GM19328 (cell line): ENCODE data around the gene NOB1.

Experiments
- ATAC-seq: cut with Tn5 transposase; IDR thresholded peaks from one replicate; pipeline ENCODE4 v1.9.1; 2021; ENCODE audit warnings: mild to moderate bottlenecking, moderate library complexity; ENCODE audit not compliant: unreplicated experiment

NOB1 gene

GRCh38 chr16:69724414-69724873, 30.3 kb downstream of the NOB1 start:
- no peak for ATAC-seq

GRCh38 chr16:69721441-69721957, 33.2 kb downstream of the NOB1 start:
- no peak for ATAC-seq

- ATAC-seq = no peak
Measured at GRCh38 chr16:69720822-69721430, 33.8 kb downstream of the NOB1 start.

DNA sequence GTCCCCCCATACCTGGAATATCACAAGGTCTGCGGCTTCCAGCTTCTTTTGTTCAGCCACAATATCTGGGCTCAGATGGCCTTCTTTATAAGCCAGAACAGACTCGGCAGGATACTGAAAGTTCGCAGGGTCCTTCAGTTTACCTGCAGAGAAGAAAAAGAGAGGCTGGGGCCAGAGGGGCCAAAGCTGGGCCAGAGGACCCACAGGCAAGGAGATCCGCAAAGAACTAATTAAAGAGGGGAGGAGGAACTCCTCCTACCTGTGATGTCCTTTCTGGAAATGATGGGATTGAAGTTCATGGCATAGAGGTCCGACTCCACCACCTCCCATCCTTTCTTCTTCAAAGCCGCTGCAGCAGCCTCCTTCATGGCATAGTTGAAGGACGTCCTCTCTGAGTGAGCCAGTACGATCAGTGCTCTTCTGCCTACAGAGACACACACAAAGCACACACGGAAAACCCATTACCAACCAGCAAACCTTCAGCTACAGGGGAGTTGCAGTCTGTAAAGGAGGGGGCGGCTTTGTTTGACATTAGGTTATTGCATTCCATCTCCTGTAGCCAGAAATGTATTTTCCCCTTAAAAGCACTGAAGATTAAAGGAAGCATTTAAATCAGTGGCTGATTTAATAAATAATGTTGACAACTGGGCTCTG, 36.5 kb downstream of the NOB1 start:
- no peak for ATAC-seq

GRCh38 chr16:69717066-69717465, 37.7 kb downstream of the NOB1 start:
- no peak for ATAC-seq

- ATAC-seq = no peak
Measured at GRCh38 chr16:69712914-69713581, 41.7 kb downstream of the NOB1 start.

- ATAC-seq = no peak
Measured at GRCh38 chr16:69712277-69712676, 42.4 kb downstream of the NOB1 start.

DNA sequence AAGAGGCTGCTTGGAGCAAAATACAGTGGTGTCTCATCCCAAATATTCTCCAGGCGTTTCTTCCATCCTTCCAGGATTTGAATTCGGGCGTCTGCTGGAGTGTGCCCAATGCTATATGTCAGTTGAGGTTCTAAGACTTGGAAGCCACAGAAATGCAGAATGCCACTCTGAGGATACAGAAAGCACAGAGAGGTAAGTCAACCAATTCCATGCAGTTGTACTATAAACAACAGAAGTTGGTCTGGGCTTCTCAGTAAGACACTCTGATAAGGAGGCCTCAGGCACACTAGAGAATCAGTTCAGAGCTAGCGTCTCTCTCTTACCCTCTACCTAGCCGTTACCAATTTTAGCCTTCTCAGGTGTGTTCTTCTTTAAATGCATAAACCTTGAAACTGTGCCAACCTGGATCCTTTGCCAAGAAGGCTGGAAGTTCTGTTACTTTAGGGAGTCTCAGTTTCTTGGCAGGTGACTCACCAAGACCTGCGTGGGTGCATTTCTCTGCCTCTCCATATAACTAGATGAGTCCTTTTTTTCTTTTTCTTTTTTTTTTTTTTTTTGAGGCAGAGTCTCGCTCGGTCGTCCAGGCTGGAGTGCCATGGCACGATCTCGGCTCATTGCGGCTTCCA, 43.5 kb downstream of the NOB1 start:
- ATAC-seq = no peak

- ATAC-seq = no peak
Measured at GRCh38 chr16:69709456-69710084, 45.2 kb downstream of the NOB1 start.

- ATAC-seq = no peak
Measured at GRCh38 chr16:69707920-69708683, 46.6 kb downstream of the NOB1 start.

GRCh38 chr16:69706975-69707340, 47.8 kb downstream of the NOB1 start:
- ATAC-seq = no peak

DNA sequence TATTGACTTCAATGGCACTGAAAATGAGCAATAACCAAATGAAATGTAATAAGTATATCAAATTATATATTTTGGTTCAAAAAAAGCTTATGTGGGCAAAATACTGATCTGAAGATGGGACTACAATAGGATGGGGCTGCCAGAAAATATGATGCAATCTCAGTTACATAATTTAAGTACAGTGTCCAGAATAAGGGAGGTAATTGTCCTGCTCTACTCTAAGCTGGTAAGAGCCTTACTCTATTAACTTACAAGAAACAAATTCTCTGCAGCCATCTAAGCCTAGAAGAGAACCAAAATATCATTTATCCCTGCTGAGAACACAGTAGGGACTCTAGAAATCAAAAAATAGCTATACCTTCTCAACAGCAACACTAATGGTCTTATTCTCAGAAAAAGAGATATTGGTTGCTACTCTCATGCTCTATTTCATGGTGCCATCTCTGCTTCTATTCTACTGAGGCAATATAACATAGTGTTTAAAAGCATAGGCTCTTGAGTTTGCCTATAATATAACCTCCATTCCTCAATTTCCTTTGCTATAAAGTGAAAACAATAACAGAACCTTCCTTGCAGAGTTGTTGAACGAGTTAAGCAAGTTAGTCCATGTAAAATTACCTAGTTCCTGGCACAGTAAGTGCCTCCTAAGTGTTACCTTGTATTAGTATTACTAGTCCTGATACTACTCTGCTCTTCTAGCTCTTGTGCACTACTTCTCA, 48.3 kb downstream of the NOB1 start:
- no peak for ATAC-seq

- no peak for ATAC-seq
Measured at GRCh38 chr16:69703638-69704037, 51.1 kb downstream of the NOB1 start.

- no peak for ATAC-seq
Measured at GRCh38 chr16:69701866-69702265, 52.9 kb downstream of the NOB1 start.

DNA sequence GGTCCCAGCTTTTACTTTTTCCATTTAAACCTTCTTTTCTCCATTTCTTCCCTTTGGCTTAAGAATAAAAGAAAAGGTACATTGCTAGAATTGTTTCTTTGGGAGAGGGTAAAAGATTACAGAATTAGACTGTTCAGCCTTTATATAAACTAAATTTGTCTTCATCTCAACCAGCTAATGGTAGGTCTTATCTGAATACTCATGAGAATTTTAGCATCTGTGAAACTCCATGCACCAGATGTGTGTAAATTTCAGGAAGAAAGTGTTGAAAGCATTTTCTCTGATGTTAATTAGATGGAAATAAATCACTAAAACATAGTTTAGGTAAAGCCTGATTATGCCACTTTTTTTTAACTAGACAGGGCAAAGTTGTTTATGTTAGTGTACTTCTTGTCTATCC, 53.3 kb downstream of the NOB1 start:
- ATAC-seq = no peak

DNA sequence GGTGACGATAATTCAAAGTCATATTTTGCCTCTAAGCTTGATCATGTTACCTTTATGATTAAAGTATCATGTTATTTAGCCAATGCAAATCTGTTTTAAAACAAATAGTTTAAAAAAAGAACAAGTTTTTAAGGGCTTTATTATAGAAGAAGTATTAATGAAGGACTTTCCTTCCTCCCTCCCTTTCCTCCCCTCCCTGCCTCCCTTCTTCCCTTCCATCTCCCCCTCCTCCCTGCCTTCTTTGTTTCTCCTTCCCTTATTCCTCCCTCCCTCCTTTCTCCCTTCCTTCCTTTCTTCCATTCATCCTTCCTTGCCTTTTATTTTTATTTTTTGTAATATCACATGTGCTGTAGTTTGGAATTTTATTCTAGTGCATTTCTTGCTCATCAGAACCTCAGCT, 54.8 kb downstream of the NOB1 start:
- no peak for ATAC-seq

GRCh38 chr16:69698404-69698803, 56.3 kb downstream of the NOB1 start:
- ATAC-seq = no peak

GRCh38 chr16:69693916-69694315, 60.8 kb downstream of the NOB1 start:
- no peak for ATAC-seq

DNA sequence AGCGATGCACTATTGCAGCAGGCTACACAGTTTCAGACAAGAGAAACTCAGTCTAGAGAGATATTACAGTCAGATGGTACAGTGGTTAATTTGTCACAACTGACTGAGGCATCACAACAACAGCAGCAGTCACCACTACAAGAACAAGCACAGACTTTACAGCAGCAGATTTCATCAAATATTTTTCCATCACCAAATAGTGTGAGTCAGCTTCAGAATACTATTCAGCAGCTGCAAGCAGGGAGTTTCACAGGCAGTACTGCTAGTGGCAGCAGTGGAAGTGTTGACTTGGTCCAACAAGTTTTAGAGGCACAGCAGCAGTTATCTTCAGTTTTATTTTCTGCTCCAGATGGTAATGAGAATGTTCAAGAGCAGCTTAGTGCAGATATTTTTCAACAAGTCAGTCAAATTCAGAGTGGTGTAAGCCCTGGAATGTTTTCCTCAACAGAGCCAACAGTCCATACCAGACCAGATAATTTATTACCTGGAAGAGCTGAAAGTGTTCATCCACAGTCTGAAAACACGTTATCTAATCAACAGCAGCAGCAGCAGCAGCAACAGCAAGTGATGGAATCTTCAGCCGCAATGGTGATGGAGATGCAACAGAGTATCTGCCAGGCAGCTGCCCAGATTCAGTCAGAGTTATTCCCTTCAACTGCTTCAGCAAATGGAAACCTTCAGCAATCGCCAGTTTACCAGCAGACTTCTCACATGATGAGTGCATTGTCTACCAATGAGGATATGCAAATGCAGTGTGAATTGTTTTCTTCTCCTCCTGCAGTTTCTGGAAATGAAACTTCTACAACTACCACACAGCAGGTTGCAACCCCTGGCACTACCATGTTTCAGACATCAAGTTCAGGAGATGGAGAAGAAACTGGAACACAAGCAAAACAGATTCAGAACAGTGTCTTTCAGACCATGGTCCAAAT, 62.5 kb downstream of the NOB1 start:
- ATAC-seq = no peak
